ENCODE data around the gene ASPSCR1.
"Not testable (repeated sequence)": the region's sequence is repeated elsewhere in the genome, so short reads cannot be mapped to it uniquely, and the experiment has no call there.

ASPSCR1 gene

DNA sequence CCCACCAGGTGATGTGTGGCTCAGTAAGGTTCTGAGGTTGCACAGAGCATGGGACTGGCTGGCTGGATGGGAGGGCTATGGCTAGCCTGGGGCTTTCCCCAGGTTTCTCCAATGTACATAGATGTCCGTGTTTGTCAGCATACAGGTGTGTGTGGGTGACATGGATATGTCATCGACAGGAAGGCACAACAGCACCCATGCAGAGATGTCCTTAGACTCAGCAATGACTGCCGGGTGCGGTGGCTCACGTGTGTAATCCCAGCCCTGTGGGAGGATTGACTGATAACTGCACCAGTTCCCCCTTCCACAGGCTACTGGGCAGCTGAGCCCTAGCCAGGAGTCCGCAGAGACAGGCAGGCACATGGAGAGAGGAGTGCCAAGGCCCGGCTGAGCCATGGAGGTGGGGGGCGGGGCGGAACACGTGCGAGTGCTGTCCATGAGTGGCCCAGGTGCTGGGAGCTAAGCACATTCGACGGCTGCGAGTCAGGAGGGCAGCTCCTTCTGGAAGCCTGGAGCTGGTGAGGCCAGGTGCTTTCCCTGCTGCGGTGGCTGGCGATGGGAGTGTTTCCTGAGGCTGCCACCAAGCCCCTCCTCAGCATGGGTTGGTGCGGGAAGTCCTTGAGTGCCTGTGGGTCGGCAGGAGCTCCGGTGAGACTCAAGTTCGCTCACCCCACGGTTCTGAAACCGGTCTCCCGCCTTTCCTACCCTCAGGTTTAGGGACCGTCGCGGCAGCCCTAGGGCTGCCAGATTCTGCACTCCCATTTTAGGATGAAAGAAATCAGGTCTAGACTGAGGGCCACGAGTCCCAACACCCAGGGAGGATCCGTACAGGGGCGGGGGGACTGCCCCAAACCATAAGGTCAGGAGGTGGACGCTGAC is 858 bp upstream of the ASPSCR1 start:
- peak overlapping the region; percentile 96; the same call in 1 of the 2 replicates for H3K27ac ChIP-seq (ENCODE audit: low read depth, low read length)
- H3K4me3 ChIP-seq (ENCODE audit: low read depth, low read length) = peak overlapping the region; percentile 72
- peaks cover 7% of the 10 kb centered on the region; the same call in 1 of the 2 replicates for H3K4me1 ChIP-seq (ENCODE audit: control insufficient read depth, insufficient read depth, low read length)
- peak overlapping the region; percentile 87 for H3K9ac ChIP-seq (ENCODE audit: low read length)
- H3K9me3 ChIP-seq (ENCODE audit: control insufficient read depth, insufficient read depth, low read depth, low read length) = peaks cover 12% of the 10 kb centered on the region; the same call in 1 of the 2 replicates
- H3K36me3 ChIP-seq (ENCODE audit: control insufficient read depth, insufficient read depth, low read length) = peaks cover 8% of the 10 kb centered on the region; the same call in 1 of the 2 replicates
- peaks cover 13% of the 10 kb centered on the region for H3K27me3 ChIP-seq (ENCODE audit: control insufficient read depth, insufficient read depth, low read length)

DNA sequence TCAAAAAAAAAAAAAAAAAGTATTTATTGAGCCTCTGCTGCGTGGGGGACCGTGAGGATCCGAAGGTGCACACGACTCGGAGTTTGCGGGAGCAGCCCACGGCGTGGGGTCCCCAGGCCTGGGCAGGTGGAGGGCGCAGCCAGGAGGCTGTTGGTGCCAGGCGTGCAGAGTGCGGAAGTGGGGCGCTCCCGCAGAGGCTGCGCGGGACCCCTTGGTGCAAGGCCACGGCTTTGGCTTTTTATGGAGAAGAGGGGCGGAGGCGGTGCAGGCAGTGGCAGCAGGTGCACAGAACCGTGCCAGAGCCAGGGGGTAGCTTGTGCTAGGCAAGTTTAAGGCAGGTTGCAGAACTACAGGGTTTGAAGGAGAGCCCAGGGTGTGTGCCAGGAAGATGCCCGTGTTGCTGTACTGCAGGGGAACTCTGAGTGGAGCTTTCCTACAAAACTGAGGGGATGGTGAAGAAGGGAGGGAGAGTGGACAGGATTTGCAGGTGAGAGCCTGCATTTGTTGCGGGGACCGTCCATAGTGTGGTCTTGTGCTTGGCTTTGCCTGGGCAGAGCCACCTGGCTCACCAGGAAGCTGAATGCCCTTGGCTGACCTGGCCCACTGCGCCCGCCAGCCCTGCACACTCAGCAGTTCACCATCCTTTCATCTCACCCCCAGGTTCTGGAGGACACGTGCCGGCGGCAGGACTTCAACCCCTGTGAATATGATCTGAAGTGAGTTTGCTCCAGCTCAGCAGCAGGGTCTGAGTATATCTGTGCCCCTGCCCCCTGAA is 1.3 kb downstream of the ASPSCR1 start:
- Histone ChIP-seq H3K9me3 (ENCODE audit: control insufficient read depth, insufficient read depth, low read depth, low read length) (peaks cover 3% of the 10 kb centered on the region; the same call in 1 of the 2 replicates), H3K9ac (ENCODE audit: low read length) (no peak overlapping the region), H3K4me3 (ENCODE audit: low read depth, low read length) (peak overlapping the region; percentile 72), H3K4me1 (ENCODE audit: control insufficient read depth, insufficient read depth, low read length) (peaks cover 7% of the 10 kb centered on the region; the same call in 1 of the 2 replicates), H3K36me3 (ENCODE audit: control insufficient read depth, insufficient read depth, low read length) (peaks cover 14% of the 10 kb centered on the region), H3K27ac (ENCODE audit: low read depth, low read length) (no peak overlapping the region), H3K27me3 (ENCODE audit: control insufficient read depth, insufficient read depth, low read length) (peaks cover 13% of the 10 kb centered on the region)

DNA sequence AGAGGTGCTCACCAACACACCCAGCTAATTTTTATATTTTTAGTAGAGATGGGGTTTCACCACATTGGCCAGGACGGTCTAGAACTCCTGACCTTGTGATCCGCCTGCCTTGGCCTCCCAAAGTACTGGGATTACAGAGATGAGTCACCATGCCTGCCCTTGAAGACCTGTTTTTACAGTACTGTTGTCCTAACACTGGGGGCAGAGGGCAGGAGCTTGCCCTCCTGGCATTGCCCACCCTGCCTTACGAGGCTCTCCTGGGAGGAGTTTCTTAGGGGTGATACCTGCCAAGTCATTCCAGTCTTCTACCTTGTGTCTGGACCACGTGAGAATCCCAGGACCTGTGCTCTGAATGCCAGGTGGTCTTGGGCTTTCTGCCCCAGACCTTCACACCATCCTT is 2.7 kb downstream of the ASPSCR1 start:
- Histone ChIP-seq H3K9me3 (ENCODE audit: control insufficient read depth, insufficient read depth, low read depth, low read length) (no peaks in the 10 kb centered on the region), H3K4me3 (ENCODE audit: low read depth, low read length) (no peak overlapping the region), H3K36me3 (ENCODE audit: control insufficient read depth, insufficient read depth, low read length) (peaks cover 26% of the 10 kb centered on the region), H3K27me3 (ENCODE audit: control insufficient read depth, insufficient read depth, low read length) (peaks cover 13% of the 10 kb centered on the region), H3K9ac (ENCODE audit: low read length) (no peak overlapping the region), H3K27ac (ENCODE audit: low read depth, low read length) (no peak overlapping the region), H3K4me1 (ENCODE audit: control insufficient read depth, insufficient read depth, low read length) (peaks cover 7% of the 10 kb centered on the region; the same call in 1 of the 2 replicates)

DNA sequence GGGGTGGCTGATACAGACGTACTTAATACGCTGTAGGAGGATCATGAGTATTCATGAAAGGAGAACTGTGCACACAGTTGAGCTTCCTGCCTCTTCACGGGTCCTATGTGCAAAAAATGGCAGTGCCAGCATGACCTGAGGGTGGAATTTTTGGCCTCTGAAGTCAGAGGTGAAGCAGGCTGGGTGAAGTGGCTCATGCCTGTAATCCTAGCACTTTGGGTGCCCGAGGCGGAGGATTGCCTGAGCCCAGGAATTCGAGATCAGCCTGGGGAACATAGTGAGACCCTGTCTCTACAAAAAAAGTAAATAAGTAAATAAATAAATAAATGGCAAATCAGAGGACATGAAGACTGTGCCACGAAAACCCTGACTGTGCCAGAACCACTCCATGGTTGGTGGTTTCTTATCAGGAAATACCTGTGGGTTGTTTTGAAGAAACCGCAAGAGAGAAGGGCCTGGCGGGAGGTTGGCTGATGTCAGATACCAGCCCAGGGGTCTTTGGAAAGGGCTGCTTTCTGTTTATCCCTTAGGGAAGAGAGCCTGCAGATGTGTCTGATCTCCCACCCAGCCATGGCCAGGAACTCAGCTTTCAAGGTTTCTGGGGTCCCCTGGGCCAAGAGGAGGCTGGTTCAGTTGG is 3.4 kb downstream of the ASPSCR1 start:
- Histone ChIP-seq H3K4me3 (ENCODE audit: low read depth, low read length) (no peak overlapping the region), H3K9ac (ENCODE audit: low read length) (no peak overlapping the region), H3K36me3 (ENCODE audit: control insufficient read depth, insufficient read depth, low read length) (peaks cover 33% of the 10 kb centered on the region), H3K27me3 (ENCODE audit: control insufficient read depth, insufficient read depth, low read length) (peaks cover 12% of the 10 kb centered on the region), H3K9me3 (ENCODE audit: control insufficient read depth, insufficient read depth, low read depth, low read length) (no peaks in the 10 kb centered on the region), H3K4me1 (ENCODE audit: control insufficient read depth, insufficient read depth, low read length) (peaks cover 7% of the 10 kb centered on the region; the same call in 1 of the 2 replicates), H3K27ac (ENCODE audit: low read depth, low read length) (no peak overlapping the region)

DNA sequence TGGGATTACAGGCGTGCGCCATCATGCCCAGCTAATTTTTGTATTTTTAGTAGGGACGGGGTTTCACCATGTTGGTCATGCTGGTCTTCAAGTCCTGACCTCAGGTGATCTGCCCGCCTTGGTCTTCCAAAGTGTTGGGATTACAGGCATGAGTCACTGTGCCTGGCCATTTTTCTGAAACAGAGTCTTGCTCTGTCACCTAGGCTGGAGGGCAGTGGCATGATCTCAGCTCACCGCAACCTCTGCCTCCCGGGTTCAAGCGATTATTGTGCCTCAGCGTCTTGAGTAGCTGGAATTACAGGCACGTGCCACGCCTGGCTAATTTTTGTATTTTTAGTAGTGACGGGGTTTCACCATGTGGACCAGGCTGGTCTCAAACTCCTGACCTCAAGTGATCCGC is 4.1 kb downstream of the ASPSCR1 start:
- H3K4me1 ChIP-seq (ENCODE audit: control insufficient read depth, insufficient read depth, low read length); H3K9ac ChIP-seq (ENCODE audit: low read length); H3K27ac ChIP-seq (ENCODE audit: low read depth, low read length); H3K4me3 ChIP-seq (ENCODE audit: low read depth, low read length); H3K9me3 ChIP-seq (ENCODE audit: control insufficient read depth, insufficient read depth, low read depth, low read length); H3K27me3 ChIP-seq (ENCODE audit: control insufficient read depth, insufficient read depth, low read length): not testable (repeated sequence)
- peaks cover 39% of the 10 kb centered on the region for H3K36me3 ChIP-seq (ENCODE audit: control insufficient read depth, insufficient read depth, low read length)

DNA sequence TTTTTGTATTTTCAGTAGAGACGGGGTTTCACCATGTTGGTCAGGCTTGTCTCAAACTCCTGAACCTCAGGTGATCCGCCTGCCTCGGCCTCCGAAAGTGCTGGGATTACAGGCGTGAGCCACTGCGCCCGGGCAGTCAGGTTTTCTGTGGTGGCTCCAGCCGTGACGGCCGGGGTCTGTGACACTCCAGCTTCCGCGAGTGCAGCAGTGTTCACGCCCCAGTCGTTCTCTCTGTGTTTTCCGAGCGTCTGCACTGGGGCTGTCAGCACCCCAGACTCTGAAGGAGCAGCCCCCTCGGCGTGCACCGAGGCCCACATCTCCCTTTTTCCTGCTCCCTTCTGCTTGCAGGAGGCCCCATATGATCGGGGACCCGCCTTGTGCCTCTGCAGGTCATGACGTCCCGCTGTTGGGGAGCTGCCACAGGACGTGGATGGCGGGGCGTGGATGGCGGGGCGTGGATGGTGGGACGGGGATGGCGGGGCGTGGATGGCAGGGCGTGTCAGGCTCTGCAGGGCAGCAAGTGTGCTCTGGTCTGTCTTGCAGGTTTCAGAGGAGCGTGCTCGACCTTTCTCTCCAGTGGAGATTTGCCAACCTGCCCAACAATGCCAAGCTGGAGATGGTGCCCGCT is 5.7 kb downstream of the ASPSCR1 start:
- H3K9ac ChIP-seq (ENCODE audit: low read length) = no peak overlapping the region
- H3K9me3 ChIP-seq (ENCODE audit: control insufficient read depth, insufficient read depth, low read depth, low read length) = no peaks in the 10 kb centered on the region
- peaks cover 49% of the 10 kb centered on the region for H3K36me3 ChIP-seq (ENCODE audit: control insufficient read depth, insufficient read depth, low read length)
- no peaks in the 10 kb centered on the region for H3K27me3 ChIP-seq (ENCODE audit: control insufficient read depth, insufficient read depth, low read length)
- no peaks in the 10 kb centered on the region for H3K4me1 ChIP-seq (ENCODE audit: control insufficient read depth, insufficient read depth, low read length)
- H3K27ac ChIP-seq (ENCODE audit: low read depth, low read length) = no peak overlapping the region
- H3K4me3 ChIP-seq (ENCODE audit: low read depth, low read length) = no peak overlapping the region

DNA sequence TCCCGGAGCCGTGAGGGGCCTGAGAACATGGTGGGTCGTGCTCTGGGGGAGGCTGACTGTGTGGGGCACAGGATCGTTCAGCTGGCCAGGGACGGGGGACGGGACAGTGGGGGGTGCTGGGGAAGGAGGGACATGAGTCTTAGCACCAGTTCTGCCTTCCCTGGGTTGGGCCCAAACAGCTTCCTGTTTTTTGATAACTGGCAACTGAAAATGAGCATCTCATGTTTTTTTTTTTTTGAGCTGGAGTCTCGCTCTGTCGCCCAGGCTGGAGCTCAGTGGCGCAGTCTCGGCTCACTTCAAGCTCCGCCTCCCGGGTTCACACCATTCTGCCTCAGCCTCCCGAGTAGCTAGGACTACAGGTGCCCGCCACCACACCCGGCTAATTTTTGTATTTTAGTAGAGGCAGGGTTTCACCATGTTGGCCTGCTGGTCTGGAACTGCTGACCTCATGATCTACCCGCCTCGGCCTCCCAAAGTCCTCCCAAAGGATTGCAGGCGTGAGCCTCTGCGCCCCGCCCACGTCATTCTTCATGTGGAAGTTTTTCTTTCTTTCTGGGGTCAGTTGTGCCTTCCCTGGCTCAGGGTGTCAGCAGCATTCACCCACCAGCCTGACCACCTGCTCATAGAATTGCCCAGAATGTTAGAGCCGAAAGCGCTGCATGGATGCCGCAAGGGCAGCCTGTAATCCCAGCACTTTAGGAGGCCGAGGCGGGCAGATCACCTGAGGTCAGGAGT is 6.4 kb downstream of the ASPSCR1 start:
- H3K9ac ChIP-seq (ENCODE audit: low read length) = no peak overlapping the region
- peaks cover 49% of the 10 kb centered on the region for H3K36me3 ChIP-seq (ENCODE audit: control insufficient read depth, insufficient read depth, low read length)
- H3K27me3 ChIP-seq (ENCODE audit: control insufficient read depth, insufficient read depth, low read length) = no peaks in the 10 kb centered on the region
- H3K4me3 ChIP-seq (ENCODE audit: low read depth, low read length) = no peak overlapping the region
- no peak overlapping the region for H3K27ac ChIP-seq (ENCODE audit: low read depth, low read length)
- no peaks in the 10 kb centered on the region for H3K4me1 ChIP-seq (ENCODE audit: control insufficient read depth, insufficient read depth, low read length)
- no peaks in the 10 kb centered on the region for H3K9me3 ChIP-seq (ENCODE audit: control insufficient read depth, insufficient read depth, low read depth, low read length)

DNA sequence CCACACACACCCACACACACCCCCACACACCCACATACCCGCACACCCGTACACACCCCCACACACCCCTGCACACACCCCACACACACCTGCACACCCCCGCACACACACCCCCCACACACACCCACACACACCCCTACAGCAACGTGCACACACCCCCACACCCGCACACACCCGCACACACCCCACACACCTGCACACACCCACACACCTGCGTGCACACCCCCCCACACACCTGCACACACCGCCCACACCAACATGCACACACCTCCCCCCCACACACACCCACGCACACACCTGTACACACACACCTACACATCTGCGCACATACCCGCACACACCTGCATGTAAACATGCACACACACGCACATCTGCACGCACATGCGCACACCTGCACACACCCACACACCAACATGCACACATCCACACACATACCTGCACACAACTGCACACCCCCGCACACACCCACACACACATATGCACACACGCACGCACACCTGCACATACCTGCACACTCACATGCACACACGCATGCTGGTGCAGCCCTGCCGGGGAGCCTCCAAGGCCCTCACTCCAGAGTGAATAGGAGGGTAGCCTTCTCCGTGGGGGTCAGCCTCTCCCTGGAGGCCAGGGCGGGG is 7.5 kb downstream of the ASPSCR1 start:
- Histone ChIP-seq H3K36me3 (ENCODE audit: control insufficient read depth, insufficient read depth, low read length) (peaks cover 52% of the 10 kb centered on the region), H3K9ac (ENCODE audit: low read length) (no peak overlapping the region), H3K27me3 (ENCODE audit: control insufficient read depth, insufficient read depth, low read length) (no peaks in the 10 kb centered on the region), H3K4me1 (ENCODE audit: control insufficient read depth, insufficient read depth, low read length) (no peaks in the 10 kb centered on the region), H3K9me3 (ENCODE audit: control insufficient read depth, insufficient read depth, low read depth, low read length) (no peaks in the 10 kb centered on the region), H3K27ac (ENCODE audit: low read depth, low read length) (no peak overlapping the region), H3K4me3 (ENCODE audit: low read depth, low read length) (no peak overlapping the region)

DNA sequence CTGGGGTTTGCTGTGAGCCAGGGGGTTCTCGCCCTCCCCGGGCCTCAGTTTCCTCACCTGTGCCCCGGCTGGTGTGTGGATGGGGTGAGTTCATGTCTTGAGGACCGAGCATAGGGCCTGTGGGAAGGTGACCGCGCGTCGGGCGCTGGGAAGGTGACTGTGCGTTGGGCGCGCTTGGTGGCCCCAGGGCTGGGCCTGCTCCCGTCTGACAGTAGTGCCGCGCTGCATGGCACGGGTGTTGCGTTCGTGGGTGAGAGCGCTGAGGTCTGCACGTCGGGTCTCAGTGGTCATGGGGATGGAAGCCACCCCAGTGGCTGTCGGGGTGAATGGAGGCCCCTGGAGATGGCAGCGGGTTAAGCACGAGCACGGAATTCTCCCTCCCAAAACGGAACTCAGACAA is 9.2 kb downstream of the ASPSCR1 start:
- Histone ChIP-seq H3K27ac (ENCODE audit: low read depth, low read length) (no peak overlapping the region), H3K27me3 (ENCODE audit: control insufficient read depth, insufficient read depth, low read length) (no peaks in the 10 kb centered on the region)

More for the DNA sequence above, 9.2 kb downstream of the ASPSCR1 start:
- H3K4me3 ChIP-seq (ENCODE audit: low read depth, low read length) = no peak overlapping the region
- H3K9me3 ChIP-seq (ENCODE audit: control insufficient read depth, insufficient read depth, low read depth, low read length) = no peaks in the 10 kb centered on the region
- H3K4me1 ChIP-seq (ENCODE audit: control insufficient read depth, insufficient read depth, low read length) = peaks cover 13% of the 10 kb centered on the region
- H3K36me3 ChIP-seq (ENCODE audit: control insufficient read depth, insufficient read depth, low read length) = peaks cover 44% of the 10 kb centered on the region
- no peak overlapping the region for H3K9ac ChIP-seq (ENCODE audit: low read length)
